NCI-H526 treated with DMSO at 0.1 percent for 48 hours (cell line): ENCODE results near the gene AASS.
A peak's percentile ranks its signal among the peaks of the same experiment; 100 is the strongest.

Experiments used
- DNase-seq: peaks from one replicate; lab custom pipeline; 2025; lab: John Stamatoyannopoulos, UW

AASS gene

GRCh38 chr7:122118757-122119156 lies 25.3 kb downstream of the AASS start:
- DNase-seq: no peak

GRCh38 chr7:122103064-122103463 lies 41.0 kb downstream of the AASS start:
- no peak for DNase-seq

GRCh38 chr7:122100021-122100420 lies 44.0 kb downstream of the AASS start:
- DNase-seq: no peak

DNA sequence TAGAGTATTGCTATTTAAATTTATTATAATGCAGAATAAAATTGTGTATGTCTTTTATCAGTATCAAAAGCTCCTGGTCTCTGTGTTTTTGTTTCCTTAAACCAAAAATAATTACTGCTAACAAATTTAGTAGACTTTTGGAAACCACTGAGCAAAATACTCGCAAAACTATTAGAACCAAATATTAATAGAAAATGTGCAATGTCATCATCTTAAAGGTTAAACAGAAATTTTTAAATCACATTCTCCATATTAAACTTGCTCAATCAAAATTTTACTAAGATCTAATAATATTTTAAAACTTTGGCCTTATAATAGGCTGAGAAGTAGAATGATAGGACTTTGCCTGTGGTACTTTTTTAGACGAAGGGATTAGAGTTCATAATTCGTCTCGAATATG lies 48.4 kb downstream of the AASS start:
- no peak for DNase-seq

DNA sequence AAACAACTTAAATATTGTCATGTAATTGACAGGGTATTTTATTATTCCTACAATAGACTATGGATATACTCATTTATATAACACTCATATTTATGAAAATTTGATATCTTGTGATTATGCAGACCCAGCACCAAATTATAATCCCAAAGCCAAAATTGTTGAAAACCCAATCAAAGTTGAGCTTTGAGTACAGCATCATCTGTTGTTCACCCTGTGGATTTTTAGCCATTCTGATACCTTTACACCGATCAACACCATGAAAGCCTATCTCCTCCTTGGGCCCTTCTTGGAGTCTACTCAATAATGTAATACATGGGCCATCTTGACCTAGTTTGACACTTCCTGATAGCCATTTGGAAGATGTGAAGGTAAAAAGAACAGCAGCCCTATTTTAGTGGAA lies 49.5 kb downstream of the AASS start:
- no peak for DNase-seq

DNA sequence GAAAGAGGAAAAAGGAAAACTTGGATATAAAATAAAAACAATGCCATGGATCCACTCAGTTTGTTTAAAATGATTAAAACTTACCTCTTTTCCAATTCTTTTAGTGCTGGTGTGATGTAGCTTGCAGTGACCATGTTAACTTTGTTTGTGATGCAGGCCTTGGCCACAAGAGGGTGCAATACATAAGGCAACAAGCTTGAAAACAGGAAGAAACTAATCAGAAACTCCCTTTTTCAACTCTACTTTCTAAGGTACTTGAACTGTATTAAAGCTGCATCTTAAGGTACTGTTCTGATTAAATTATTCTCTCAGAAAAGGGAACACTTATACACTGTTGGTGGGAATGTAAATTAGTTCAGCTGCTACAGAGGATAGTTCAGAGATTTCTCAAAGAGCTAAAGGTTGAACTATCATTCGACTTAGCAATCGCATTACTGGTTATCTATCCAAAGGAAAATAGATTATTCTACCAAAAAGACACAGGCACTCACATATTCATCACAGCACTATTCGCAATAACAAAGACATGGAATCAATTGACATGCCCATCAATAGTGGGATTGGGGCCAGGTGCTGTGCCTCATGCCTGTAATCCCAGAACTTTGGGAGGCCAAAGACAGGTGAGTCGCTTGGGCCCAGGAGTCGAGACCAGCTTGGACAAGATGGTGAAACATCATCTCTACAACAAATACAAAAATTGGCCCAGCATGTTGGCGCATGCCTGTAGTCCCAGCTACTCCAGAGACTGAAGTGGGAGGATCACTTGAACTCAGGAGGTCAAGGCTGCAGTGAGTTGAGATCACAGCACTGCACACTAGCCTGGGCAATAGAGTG lies 50.9 kb downstream of the AASS start:
- DNase-seq: peak; percentile 38

DNA sequence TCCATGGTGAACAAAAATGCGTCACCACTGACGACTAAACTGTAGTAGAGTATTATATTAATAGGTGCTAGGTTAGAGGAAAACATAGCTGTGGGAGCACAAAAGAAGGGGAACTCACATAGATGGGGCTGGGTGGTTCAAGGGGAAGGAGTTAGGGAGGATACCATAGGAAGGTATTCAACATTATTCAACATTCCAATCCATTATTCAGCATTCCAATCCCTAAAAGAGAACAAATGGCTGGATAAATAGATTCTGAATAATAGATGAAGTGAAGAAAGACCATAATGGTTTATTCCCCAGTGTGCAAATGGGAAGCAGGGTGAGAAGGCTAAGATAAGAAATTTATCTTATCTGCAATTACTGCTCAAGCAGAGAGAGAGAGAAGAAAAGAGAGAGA lies 61.4 kb downstream of the AASS start:
- DNase-seq: no peak

GRCh38 chr7:122082160-122082559 lies 61.9 kb downstream of the AASS start:
- no peak for DNase-seq

DNA sequence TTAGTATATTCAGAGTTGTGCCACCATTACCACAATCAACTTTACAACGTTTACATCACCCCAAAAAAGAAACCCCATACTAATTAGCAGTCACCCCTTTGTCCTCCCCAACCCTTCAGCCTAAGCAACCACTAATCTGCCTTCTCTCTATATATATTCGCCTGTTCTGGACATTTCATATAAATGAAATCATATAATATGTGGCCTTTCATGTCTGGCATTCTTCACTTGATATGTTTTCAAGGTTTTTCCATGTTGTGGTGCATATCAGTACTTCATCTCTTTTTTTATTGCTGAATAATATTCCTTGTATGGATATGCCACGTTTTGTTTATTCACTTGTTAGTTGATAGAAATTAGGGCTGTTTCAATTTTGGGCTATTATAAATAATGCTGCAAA lies 70.4 kb downstream of the AASS start:
- DNase-seq: no peak

GRCh38 chr7:122072924-122073599 lies 71.0 kb downstream of the AASS start:
- no peak for DNase-seq

- no peak for DNase-seq
These were observed 71.8 kb downstream of the AASS start for GRCh38 chr7:122072272-122072671.

GRCh38 chr7:122070834-122071233 lies 73.2 kb downstream of the AASS start:
- DNase-seq: no peak

DNA sequence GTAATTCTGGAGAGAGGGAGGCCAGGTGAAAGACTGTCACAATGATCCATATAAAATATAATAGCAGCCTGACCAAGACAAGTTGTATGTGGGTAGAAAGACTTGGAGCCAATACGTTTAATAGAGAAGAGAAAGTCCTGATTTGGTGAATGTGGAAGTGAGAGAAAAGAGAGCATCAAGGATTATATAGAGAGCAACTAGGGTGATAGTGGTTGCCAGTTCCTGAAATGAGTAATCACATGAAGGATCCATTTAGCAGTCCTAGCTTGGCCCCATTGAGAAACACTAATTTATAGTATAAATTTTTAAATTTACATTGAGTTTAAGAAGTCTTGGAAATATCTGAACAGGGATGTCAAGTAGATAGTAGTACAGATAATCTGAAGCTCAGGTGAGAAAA lies 74.0 kb downstream of the AASS start:
- DNase-seq: no peak

- DNase-seq: no peak
These were observed 75.0 kb downstream of the AASS start for GRCh38 chr7:122068999-122069398.

DNA sequence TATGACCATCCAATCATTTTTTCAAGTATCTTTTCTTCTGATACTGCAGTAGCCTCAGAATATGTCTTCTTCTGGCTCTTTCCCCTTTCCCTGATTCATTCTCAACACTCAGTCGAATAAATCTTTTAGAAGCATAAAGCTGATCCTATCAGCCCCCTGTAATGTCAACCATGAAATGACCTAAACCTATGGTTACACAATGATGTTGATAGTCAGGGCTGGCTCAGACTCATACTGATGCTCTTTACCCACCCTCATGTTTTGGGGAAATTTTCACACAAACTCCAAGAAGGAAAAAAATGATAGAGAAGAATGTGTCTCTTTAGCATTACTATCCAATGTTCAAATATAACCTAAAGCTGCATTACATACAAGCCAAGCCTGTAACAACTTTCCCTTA lies 76.0 kb downstream of the AASS start:
- no peak for DNase-seq

GRCh38 chr7:122067077-122067476 lies 77.0 kb downstream of the AASS start:
- DNase-seq: no peak

DNA sequence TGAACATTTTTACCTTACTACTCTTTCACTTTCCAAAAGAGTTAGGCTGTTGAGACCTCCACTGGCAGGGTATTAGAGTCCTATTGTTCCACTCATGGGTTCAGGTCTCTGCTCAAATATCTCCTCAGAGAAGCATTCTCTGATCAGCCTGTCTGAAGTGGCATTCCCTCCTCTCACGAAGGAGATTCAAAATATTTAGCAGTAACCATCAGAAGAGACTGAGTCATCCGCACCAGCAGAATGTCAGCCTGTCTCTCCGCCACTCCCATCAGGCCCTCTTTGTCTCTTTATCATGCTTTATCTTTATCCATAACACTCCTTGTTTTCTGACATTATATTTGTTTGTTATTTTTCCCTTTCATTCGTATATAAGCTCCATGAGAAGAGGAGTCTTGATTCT lies 79.1 kb downstream of the AASS start:
- no peak for DNase-seq

DNA sequence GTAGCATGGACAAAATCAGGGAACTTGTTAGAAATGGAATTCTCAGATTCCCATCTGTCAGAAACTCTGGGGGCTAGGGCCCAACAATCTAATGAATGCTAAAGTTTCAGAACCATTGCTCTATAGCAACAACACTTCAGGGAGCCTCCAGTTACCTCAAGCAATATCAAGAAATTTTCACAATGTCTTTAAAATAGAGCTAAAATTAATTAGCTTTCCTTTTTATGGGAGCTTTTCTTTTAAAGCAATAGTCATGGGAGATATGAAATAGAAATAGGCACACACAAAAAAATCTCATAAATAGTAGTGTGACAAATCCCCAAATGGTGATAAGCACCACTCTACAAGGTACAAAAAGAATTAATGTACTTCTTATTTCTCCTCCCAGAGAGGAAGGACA lies 80.9 kb downstream of the AASS start:
- DNase-seq: no peak

DNA sequence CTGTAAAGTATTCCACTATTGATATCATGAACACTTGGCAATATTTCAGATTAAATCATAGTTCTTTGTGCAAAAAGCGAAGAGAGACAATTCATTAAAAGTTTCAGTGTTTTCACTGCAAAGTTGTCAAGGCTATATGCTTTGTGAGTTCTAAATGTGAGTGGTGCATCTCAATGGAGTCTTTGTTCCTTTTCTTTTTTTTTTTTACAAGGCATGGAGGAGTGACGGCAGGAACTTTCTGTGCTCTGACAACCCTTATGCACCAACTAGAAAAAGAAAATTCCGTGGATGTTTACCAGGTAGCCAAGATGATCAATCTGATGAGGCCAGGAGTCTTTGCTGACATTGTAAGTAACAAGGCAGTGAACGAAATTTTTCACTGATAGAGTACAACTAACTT lies 84.5 kb downstream of the AASS start:
- DNase-seq: no peak

- DNase-seq: no peak
These were observed 87.1 kb downstream of the AASS start for GRCh38 chr7:122056977-122057376.

DNA sequence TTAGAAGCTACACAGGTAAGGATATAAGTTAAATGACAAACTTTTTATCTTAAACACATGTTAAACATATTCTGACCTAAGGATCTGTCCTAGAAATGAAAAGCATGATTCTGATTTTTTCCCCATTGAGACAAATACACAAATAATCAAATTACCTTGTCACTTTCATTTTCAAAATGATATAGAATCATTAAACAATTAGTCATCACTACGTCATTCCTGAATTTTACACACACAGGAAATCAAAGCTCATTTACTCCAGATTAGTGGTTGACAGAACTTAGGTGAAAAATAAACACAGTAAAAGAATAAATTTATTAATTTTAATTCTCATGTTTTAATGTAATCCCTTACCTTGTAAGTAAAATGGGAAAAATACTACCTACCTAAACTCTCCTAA lies 89.0 kb downstream of the AASS start:
- no peak for DNase-seq

- DNase-seq: no peak
These were observed 89.7 kb downstream of the AASS start for GRCh38 chr7:122054393-122054792.

DNA sequence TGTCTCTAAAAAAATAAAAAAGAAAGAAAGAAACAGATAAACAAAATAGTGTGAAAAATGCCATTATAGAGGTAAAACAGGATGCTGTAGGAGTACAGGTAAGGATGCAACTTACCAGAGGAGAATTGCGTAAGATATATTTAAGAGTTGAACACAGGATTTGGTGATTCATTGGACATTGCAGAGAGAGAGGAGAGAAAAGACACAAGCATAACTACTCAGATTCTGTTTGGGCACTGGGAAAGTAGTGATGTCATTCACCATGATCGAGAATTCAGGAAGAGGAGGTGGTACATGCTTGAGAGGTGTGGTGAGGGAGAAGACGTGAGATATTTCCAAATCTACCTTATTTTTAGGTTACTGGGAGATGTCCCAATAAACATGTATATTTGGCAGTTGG lies 97.6 kb downstream of the AASS start:
- no peak for DNase-seq

DNA sequence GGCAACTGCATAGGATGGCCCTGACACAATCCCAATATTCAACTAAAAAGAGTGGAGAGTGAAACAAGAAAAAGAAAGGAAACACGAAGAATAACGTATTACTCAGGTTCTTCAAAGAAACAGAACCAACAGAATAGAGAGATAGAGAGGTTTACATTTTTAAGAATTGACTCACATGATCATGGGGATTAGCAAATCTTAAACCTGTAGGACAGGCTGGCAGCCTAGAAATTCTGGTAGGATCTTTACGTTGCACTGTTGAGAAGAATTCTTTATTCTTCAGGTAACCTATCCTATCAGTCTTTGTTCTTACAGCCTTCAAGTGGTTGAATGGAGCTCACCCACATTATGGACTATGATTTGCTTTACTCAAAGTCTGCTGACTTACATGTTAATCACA lies 103.9 kb downstream of the AASS start:
- DNase-seq: no peak
